ENCODE data around the gene ARRB1. TPM values are rescaled to one million over a fixed set of nuclear protein-coding genes. Genes with fewer than 3 reads are reported as not detected.

The ARRB1 gene
- total and polyA plus RNA-seq, 2 of the 13 experiments (the other 11 are each of a cell fraction or from before 2014, with no cell fraction given), result 22.5 to 35.7 TPM

DNA sequence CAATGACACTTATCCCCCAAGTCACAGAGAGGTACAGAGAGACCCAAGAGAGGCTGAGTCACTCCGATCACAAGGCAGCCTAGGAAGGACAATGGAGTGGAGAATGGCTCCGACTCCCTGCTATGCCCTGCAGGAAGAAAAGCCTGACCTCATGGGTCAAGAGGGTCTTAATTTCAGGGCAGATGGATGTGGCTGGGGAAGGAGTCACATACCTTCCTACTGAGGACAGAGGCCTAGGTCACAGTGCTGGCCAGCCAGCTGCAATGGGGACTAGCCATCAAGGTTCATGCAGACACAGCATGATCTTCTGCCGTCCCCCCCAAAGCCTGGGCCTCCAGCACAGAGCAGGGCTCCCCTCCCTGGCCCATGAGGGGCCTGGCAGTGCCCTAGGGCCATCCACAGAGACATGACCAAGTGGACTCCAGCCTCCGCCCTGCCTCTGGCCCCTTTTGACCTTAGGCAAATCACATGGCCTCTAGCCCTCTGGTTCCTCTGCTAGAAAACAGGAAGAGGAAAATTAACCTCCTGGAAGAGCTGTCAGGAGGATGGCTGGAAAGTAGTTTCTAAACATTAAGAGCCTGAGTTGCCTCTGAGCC lies 1.8 kb downstream of the ARRB1 start:
- ATAC-seq (peak; percentile 26), FAIRE-seq (peak; percentile 15), DNase-seq (ENCODE audit: low spot score) (no peak)
- ChIA-PET POLR2A (interaction anchor here (3.7 kb wide), 1 partner anchor 9 kb away, joined by 20 read pairs; no protein-coding TSS in a partner anchor), CTCF (ENCODE audit: low intra/inter-chr PET ratio, low total read pairs) (no interaction called here)
- in situ Hi-C loops (cut with HindIII; ENCODE audit: extremely low pct_ligation_motif_present, low pct_unique_long_range_greater_than_20kb), result no loop called here
- peaks cover 75% of the 10 kb centered on the region for H3K4me1 ChIP-seq (ENCODE audit: insufficient read depth, low read length)
- peaks cover 55% of the 10 kb centered on the region for H3K79me2 ChIP-seq (ENCODE audit: insufficient read depth, low read length)
- H3K27me3 ChIP-seq (ENCODE audit: control insufficient read depth in 1 of 2, insufficient read depth in 2 of 2, low read length in 2 of 2), result peaks cover 1 to 4% of the 10 kb centered on the region in 2 experiments; a peak in 2 of 5 replicates
- intact Hi-C loops (cut with micrococcal nuclease; ENCODE audit: unreplicated experiment), result no loop called here
- peak overlapping the region; percentile 85 for H3K27ac ChIP-seq (ENCODE audit: extremely low read length, insufficient read depth, low read length)
- BruUV-seq (replicated peaks), result no TSS peak
- H2AFZ ChIP-seq (ENCODE audit: low read length), result no peak overlapping the region
- H3K9ac ChIP-seq (ENCODE audit: insufficient read depth, low read depth, low read length), result peak overlapping the region; percentile 85
- peak overlapping the region; percentile 63 to 86 (median 84); a peak in 5 of 6 replicates for H3K4me3 ChIP-seq (replicated peaks in 1 of 3; ENCODE audit: insufficient read depth in 1 of 3, low read depth in 2 of 3, low read length in 3 of 3)
- H3K9me3 ChIP-seq (ENCODE audit: low read length), result no peaks in the 10 kb centered on the region
- peaks cover 32% of the 10 kb centered on the region; the same call in 1 of the 2 replicates for H4K20me1 ChIP-seq (ENCODE audit: insufficient read depth, low read length)
- WGBS (ENCODE audit: low lambda C conversion rate), result 68% methylated on average over 2 of the region's 4 CpGs
- peak overlapping the region; percentile 99 for H3K4me2 ChIP-seq (ENCODE audit: low read depth, low read length)
- no peaks in the 10 kb centered on the region for H3K36me3 ChIP-seq (replicated peaks in 1 of 2; ENCODE audit: control insufficient read depth in 1 of 2, insufficient read depth in 2 of 2, low read length in 2 of 2)
- no peak for TF ChIP-seq GABPA (IDR thresholded peaks at IDR 0.05; ENCODE audit: low read depth, low read length)
- TF ChIP-seq GABPA (CRISPR knock-in tag; IDR thresholded peaks at IDR 0.05; ENCODE audit: low read depth), result peak; percentile 52; the same call in 1 of the 2 replicates
- TF ChIP-seq ZNF343 (CRISPR knock-in tag; IDR thresholded peaks at IDR 0.05), result 0 out of 2 replicates have a peak, but pooled peaks have one; percentile 19
- TF ChIP-seq, protein P1, sequence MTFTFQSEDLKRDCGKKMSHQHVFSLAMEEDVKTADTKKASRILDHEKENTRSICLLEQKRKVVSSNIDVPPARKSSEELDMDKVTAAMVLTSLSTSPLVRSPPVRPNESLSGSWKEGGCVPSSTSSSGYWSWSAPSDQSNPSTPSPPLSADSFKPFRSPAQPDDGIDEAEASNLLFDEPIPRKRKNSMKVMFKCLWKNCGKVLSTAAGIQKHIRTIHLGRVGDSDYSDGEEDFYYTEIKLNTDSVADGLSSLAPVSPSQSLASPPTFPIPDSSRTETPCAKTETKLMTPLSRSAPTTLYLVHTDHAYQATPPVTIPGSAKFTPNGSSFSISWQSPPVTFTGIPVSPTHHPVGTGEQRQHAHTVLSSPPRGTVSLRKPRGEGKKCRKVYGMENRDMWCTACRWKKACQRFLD (CRISPR knock-in tag; IDR thresholded peaks at IDR 0.05; ENCODE audit: borderline replicate concordance), result 0 out of 2 replicates have a peak, but pooled peaks have one; percentile 80
- TF ChIP-seq CENPT (CRISPR knock-in tag; IDR thresholded peaks at IDR 0.05; ENCODE audit: low read depth), result no peak
- no peak for TF ChIP-seq ZBTB42 (CRISPR knock-in tag; IDR thresholded peaks at IDR 0.05)
- TF ChIP-seq TGIF2 (CRISPR knock-in tag; IDR thresholded peaks at IDR 0.05), result peak; percentile 42; the same call in 1 of the 2 replicates
- TF ChIP-seq YY1 (IDR thresholded peaks at IDR 0.05; ENCODE audit: insufficient read depth, insufficient replicate concordance, low read depth, low read length), result no peak
- no peak for TF ChIP-seq POGZ (CRISPR knock-in tag; IDR thresholded peaks at IDR 0.05)
- TF ChIP-seq TARDBP (CRISPR knock-in tag; IDR thresholded peaks at IDR 0.05), result peak; percentile 32; the same call in 1 of the 2 replicates
- TF ChIP-seq RARA (CRISPR knock-in tag; IDR thresholded peaks at IDR 0.05), result peak; percentile 77
- TF ChIP-seq ZNF605 (CRISPR knock-in tag; IDR thresholded peaks at IDR 0.05), result no peak
- TF ChIP-seq ZNF567 (CRISPR knock-in tag; IDR thresholded peaks at IDR 0.05; ENCODE audit: borderline replicate concordance), result no peak
- TF ChIP-seq TCF12 (IDR thresholded peaks at IDR 0.05), result no peak
- no peak for TF ChIP-seq TCF12 (CRISPR knock-in tag; IDR thresholded peaks at IDR 0.05)
- no peak for TF ChIP-seq FLYWCH1 (CRISPR knock-in tag; IDR thresholded peaks at IDR 0.05)
- TF ChIP-seq ARNTL (CRISPR knock-in tag; IDR thresholded peaks at IDR 0.05), result peak; percentile 64; the same call in 1 of the 2 replicates
- peak; percentile 57; the same call in 1 of the 2 replicates for TF ChIP-seq ZMYM3 (CRISPR knock-in tag; IDR thresholded peaks at IDR 0.05)
- TF ChIP-seq, protein P2, sequence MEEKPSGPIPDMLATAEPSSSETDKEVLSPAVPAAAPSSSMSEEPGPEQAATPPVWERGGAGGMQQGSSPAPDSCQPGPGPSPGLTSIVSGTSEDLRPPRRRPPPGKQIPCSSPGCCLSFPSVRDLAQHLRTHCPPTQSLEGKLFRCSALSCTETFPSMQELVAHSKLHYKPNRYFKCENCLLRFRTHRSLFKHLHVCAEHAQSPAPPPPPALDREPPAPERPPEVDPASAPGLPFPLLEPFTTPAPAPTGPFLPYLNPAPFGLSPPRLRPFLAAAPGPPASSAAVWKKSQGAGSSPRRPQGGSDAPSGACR (CRISPR knock-in tag; IDR thresholded peaks at IDR 0.05), result peak; percentile 67; the same call in 1 of the 2 replicates
- TF ChIP-seq ZNF292 (CRISPR knock-in tag; IDR thresholded peaks at IDR 0.05; ENCODE audit: borderline replicate concordance, low read depth), result no peak
- TF ChIP-seq BRCA1 (CRISPR knock-in tag; IDR thresholded peaks at IDR 0.05), result 0 out of 2 replicates have a peak, but pooled peaks have one; percentile 63
- 0 out of 2 replicates have a peak, but pooled peaks have one; percentile 38 for TF ChIP-seq ESRRA (CRISPR knock-in tag; IDR thresholded peaks at IDR 0.05; ENCODE audit: low read depth)
- peak; percentile 81; the same call in 1 of the 2 replicates for TF ChIP-seq RXRB (CRISPR knock-in tag; IDR thresholded peaks at IDR 0.05; ENCODE audit: borderline replicate concordance)
- TF ChIP-seq ZFY (CRISPR knock-in tag; IDR thresholded peaks at IDR 0.05), result peak; percentile 61
- no peak for TF ChIP-seq ZNF572 (CRISPR knock-in tag; IDR thresholded peaks at IDR 0.05)
- no peak for TF ChIP-seq ZNF138 (CRISPR knock-in tag; IDR thresholded peaks at IDR 0.05; ENCODE audit: low read depth)
